COLO829 (cell line): Measurements from ENCODE around the gene XXYLT1.

Experiments used
- DNase-seq: peaks from one replicate; pipeline ENCODE4 v3.0.0; 2012; ENCODE audit warnings: low spot score

Gene XXYLT1

DNA sequence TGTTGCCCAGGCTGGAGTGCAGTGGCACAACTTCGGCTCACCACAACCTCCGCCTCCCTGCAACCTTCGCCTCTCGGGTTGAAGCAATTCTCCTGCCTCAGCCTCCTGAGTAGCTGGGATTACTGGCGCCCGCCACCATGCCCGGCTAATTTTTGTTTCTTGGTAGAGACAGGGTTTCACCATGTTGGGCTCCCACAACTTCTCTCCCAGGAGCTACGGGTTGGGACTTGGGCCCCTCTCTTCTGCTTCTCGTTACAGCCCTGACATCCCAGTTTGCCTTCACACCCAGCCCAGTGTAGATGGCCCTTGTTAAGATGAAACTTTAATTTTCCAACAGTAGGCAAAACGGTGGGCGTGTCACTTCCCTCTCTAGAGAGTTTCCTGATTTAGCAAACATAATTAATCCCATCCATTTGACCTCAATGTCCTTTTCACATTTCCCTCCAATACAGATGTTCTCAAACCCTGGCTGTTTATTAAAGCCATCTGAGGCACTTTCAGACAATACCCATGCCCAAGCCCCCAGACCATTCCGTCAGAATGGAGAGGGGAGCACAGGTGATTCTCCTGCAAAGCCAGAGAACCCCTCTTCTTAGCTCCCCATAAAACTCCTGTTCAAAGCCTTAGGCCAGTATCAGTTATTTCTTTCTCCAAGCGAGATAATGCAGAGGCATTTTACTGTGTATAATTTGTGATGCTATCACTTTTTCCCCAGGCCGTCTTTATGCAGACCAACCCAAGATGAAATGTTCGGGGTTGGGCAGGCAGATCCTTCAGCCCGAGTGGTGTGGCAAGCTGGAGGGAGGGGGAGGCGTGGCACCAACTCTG is 245.7 kb downstream of the XXYLT1 start:
- DNase-seq = no peak

- no peak for DNase-seq
These were observed 247.0 kb downstream of the XXYLT1 start for GRCh38 chr3:195023989-195024388.

GRCh38 chr3:195023576-195023975 is 247.4 kb downstream of the XXYLT1 start:
- DNase-seq = no peak

DNA sequence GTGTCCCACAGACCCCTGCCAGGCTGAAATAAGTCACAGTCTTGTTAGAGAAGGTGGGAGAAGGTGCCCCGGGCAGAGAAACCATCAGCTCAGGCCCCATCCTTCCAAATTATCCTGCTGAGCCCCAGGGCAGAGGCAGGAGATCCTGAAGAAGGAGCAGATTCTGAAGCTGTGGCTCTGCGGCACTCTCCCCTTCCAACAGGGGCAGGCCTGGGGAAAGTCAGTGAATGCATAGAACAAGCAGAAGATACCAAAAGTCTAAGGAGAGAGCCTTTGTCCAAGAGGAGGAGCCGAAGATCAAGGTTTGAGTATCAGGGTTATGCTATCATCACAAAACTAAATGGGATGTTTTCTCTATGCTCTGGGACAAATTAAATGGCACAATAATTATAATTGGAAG is 249.3 kb downstream of the XXYLT1 start:
- no peak for DNase-seq

DNA sequence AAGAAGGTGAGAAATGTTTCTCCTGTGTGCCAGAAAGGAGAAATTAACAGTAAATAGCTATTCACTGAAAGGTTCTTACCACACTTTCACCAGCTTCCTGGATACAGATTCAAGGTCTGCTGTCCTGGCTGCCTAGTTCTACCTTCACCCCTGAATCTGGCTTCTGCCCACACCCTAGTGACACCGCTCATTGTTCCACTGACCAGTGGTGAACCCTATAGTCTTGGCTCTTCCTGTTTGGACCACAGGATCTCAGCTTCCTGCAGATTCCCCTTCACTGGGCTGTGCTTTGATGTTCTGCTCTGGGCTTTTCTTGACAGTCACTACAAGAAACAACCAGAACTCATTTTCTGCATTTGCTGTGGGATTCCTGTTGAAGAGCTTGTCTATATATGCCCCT is 250.0 kb downstream of the XXYLT1 start:
- no peak for DNase-seq

- DNase-seq = no peak
These were observed 250.8 kb downstream of the XXYLT1 start for GRCh38 chr3:195020185-195020584.

DNA sequence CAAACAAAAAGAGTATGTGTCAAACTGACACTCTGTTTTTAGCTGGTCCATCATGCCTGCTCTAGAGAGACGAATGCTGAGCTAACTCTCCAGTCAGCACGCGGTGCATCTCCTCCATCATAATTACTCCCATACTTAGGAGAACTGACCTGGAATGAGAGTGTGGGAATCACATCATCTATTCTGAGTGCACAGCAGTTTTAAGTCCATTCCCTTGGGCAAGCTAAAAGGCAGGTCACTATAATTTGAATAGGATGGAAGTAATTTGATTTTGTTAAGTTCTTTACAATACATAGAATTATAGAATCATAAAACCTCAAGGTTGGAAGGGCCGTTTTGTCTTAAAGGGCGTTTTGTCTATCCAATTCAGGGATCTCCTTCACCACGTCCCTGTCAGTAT is 251.6 kb downstream of the XXYLT1 start:
- DNase-seq = no peak
